Fibroblast of lung (primary cell): ENCODE results near the gene GPC6. TPM values are rescaled to one million over a fixed set of nuclear protein-coding genes. Genes with fewer than 3 reads are reported as not detected.

ENCODE experiments used
- DNase-seq, 2 donors: peaks; one replicate each; pipeline versions ENCODE4 v3.0.0 to v3.0.0-alpha.2; 2010; ENCODE audit warnings: low read depth in 2 of 2
- H2AFZ ChIP-seq: 2 replicates; pipeline ENCODE4 v1.5.1; 2012; ENCODE audit warnings: low read length, control low read depth, inconsistent platforms
- H3K27ac ChIP-seq: 2 replicates; pipeline ENCODE4 v1.5.1; 2011; ENCODE audit warnings: low read length, control low read depth; ENCODE audit not compliant: insufficient read depth
- H3K27me3 ChIP-seq: 2 replicates; pipeline ENCODE4 v1.5.1; 2011; ENCODE audit warnings: mild to moderate bottlenecking, low read length; ENCODE audit not compliant: control insufficient read depth, insufficient read depth
- H3K36me3 ChIP-seq: 2 replicates; pipeline ENCODE4 v1.5.1; 2011; ENCODE audit warnings: low read length; ENCODE audit not compliant: control insufficient read depth, insufficient read depth
- H3K4me1 ChIP-seq: 2 replicates; pipeline ENCODE4 v1.5.1; 2011; ENCODE audit warnings: low read length; ENCODE audit not compliant: control insufficient read depth, insufficient read depth; ENCODE audit errors: extremely low read depth
- H3K4me2 ChIP-seq: 2 replicates; pipeline ENCODE4 v1.5.1; 2011; ENCODE audit warnings: low read length, control low read depth; ENCODE audit not compliant: insufficient read depth; ENCODE audit errors: extremely low read depth
- H3K4me3 ChIP-seq, 4 experiments: fragments of 200-600 bp in 1 of 4; sonication (generic) in 1 of 4; replicated peaks in 1 of 4; 2 replicates each; pipeline ENCODE4 v1.5.1; 2011 to 2016; ENCODE audit warnings: low read length in 4 of 4, low read depth in 3 of 4, mild to moderate bottlenecking in 3 of 4, control low read depth in 2 of 4, inconsistent platforms in 1 of 4, mixed read lengths in 1 of 4; ENCODE audit not compliant: insufficient read depth in 1 of 4; ENCODE audit errors: control extremely low read depth in 1 of 4
- H3K79me2 ChIP-seq: 2 replicates; pipeline ENCODE4 v1.5.1; 2012; ENCODE audit warnings: mild to moderate bottlenecking, low read length, inconsistent platforms; ENCODE audit not compliant: control insufficient read depth, insufficient read depth
- H3K9ac ChIP-seq: 2 replicates; pipeline ENCODE4 v1.5.1; 2011; ENCODE audit warnings: mild to moderate bottlenecking, low read length, control low read depth; ENCODE audit not compliant: insufficient read depth
- H3K9me3 ChIP-seq: 2 replicates; pipeline ENCODE4 v1.5.1; 2012; ENCODE audit warnings: low read depth, low read length; ENCODE audit not compliant: control insufficient read depth, insufficient read depth
- H4K20me1 ChIP-seq: 2 replicates; pipeline ENCODE4 v1.5.1; 2011; ENCODE audit warnings: low read length; ENCODE audit not compliant: control insufficient read depth, insufficient read depth; ENCODE audit errors: extremely low read depth
- CTCF ChIP-seq, 2 donors: IDR thresholded peaks in 1 of 2; conservative IDR thresholded peaks in 1 of 2; 1 replicate in 1 of 2; 2 replicates in 1 of 2; pipeline ENCODE4 v1.5.1; 2011 to 2012; ENCODE audit warnings: low read length in 2 of 2, control low read depth in 1 of 2, inconsistent platforms in 1 of 2, low read depth in 1 of 2, mild to moderate bottlenecking in 1 of 2
- EZH2 ChIP-seq: IDR thresholded peaks from 2 replicates; pipeline ENCODE4 v1.5.1; 2012; ENCODE audit warnings: low read length, control low read depth, mild to moderate bottlenecking; ENCODE audit errors: missing control alignments
- polyA plus RNA-seq, 2 donors: library from polyadenylated mRNA; depleted of rRNA in 1 of 2; stranded (reverse) in 1 of 2; unstranded in 1 of 2; fragments of >200 nt; gene quantifications; 2 replicates each; pipeline ENCODE4 v1.2.1, GENCODE V29; 2011 to 2012; ENCODE audit warnings: missing spikeins in 1 of 2
- total RNA-seq: library from RNA; depleted of rRNA; stranded (reverse); fragments of >200 nt; gene quantifications from 2 replicates; pipeline ENCODE4 v1.2.1, GENCODE V29; 2014

The GPC6 gene
- total and polyA plus RNA-seq, 2 donors (not counting 1 experiment from before 2014, with no cell fraction given): 11.2 to 33.7 TPM

DNA sequence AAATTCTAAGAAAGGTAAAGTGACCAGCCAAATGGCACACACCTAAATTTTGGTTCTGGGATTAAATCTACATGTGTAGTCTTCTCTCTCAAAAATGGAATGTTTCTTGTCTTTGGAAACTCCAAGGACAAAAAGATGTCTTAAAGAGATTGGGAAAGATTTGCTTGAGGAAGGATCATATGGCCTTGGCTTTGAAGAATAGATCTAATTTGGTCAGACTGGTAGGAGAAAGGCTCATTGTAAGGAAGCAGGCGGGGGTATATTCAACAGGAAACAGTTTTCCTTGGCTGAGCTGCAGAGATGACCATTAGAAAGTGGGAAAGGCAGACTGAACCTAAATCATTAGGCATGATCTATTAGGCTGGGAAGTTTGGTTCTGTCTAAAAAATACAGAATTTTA lies 887.6 kb downstream of the GPC6 start:
- H3K9ac ChIP-seq: no peak overlapping the region
- no peaks in the 10 kb centered on the region for H4K20me1 ChIP-seq
- DNase-seq: no peak
- no peaks in the 10 kb centered on the region for H3K36me3 ChIP-seq
- no peak overlapping the region for H2AFZ ChIP-seq
- no peaks in the 10 kb centered on the region for H3K9me3 ChIP-seq
- TF ChIP-seq CTCF (conservative IDR thresholded peaks at IDR 0.05 in 1 of 2, IDR thresholded peaks at IDR 0.05 in 1 of 2; ENCODE audit: low read depth in 1 of 2, low read length in 2 of 2) (no peak), EZH2 (no peak)
- H3K79me2 ChIP-seq: no peaks in the 10 kb centered on the region
- no peak overlapping the region for H3K4me2 ChIP-seq
- H3K4me3 ChIP-seq: no peak overlapping the region
- H3K4me1 ChIP-seq: no peaks in the 10 kb centered on the region
- H3K27me3 ChIP-seq: no peaks in the 10 kb centered on the region
- no peak overlapping the region for H3K27ac ChIP-seq

GRCh38 chr13:94115054-94115453 lies 888.4 kb downstream of the GPC6 start:
- Histone ChIP-seq H3K36me3 (no peaks in the 10 kb centered on the region), H3K4me3 (no peak overlapping the region), H3K27ac (no peak overlapping the region), H2AFZ (no peak overlapping the region), H4K20me1 (no peaks in the 10 kb centered on the region), H3K79me2 (no peaks in the 10 kb centered on the region), H3K9ac (no peak overlapping the region), H3K4me1 (no peaks in the 10 kb centered on the region), H3K9me3 (no peaks in the 10 kb centered on the region), H3K4me2 (no peak overlapping the region), H3K27me3 (no peaks in the 10 kb centered on the region)
- TF ChIP-seq EZH2 (no peak), CTCF (conservative IDR thresholded peaks at IDR 0.05 in 1 of 2, IDR thresholded peaks at IDR 0.05 in 1 of 2; ENCODE audit: low read depth in 1 of 2, low read length in 2 of 2) (no peak)
- DNase-seq: no peak

DNA sequence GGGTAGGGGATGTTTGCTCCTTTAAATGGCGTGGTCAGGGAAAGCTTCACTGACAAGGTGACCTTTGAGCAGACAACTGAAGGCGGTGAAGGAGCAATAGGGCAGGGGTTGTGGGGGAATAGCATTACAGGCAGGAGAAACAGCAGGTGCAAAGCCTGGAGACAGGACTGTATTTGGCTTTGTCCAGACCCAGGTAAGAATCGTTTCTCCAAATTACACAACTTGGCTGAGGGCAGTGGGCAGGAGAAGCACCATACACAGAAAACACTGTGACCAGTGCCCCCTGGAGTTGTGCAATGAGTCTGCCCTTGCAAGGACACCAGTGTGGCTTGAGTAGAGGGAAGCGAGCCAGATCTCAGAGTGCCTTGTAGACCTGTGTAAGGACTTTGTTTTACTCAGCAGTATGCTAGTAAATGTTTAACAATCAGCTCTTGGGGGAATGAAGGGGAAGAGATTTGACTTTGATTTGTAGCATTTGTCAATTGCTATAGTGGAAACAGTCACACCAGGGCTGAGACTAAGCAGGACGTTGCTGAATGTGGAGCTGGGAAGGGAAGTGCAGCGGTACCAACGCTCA lies 892.8 kb downstream of the GPC6 start:
- Histone ChIP-seq H2AFZ (no peak overlapping the region), H4K20me1 (no peaks in the 10 kb centered on the region), H3K4me2 (no peak overlapping the region), H3K27ac (no peak overlapping the region), H3K9ac (no peak overlapping the region), H3K4me3 (no peak overlapping the region), H3K79me2 (no peaks in the 10 kb centered on the region), H3K4me1 (no peaks in the 10 kb centered on the region), H3K9me3 (no peaks in the 10 kb centered on the region), H3K36me3 (no peaks in the 10 kb centered on the region), H3K27me3 (no peaks in the 10 kb centered on the region)
- TF ChIP-seq EZH2 (no peak), CTCF (conservative IDR thresholded peaks at IDR 0.05 in 1 of 2, IDR thresholded peaks at IDR 0.05 in 1 of 2; ENCODE audit: low read depth in 1 of 2, low read length in 2 of 2) (no peak)
- DNase-seq: no peak
